Measurements from ENCODE around the gene TTC4. TPM values are rescaled to one million over a fixed set of nuclear protein-coding genes. Genes with fewer than 3 reads are reported as not detected.
A peak's percentile ranks its signal among the peaks of the same experiment; 100 is the strongest.

The TTC4 gene
- total RNA-seq, 2 experiments from 2014 or later, result 7.3 to 7.6 TPM

- Mint-ChIP-seq H3K27ac (peak overlapping the region; percentile 74), H3K9me3 (no peaks in the 10 kb centered on the region), H3K4me1 (ENCODE audit: low read depth) (peaks cover 40% of the 10 kb centered on the region), H3K27me3 (no peaks in the 10 kb centered on the region), H3K4me3 (peak overlapping the region; percentile 93), H3K36me3 (ENCODE audit: low read depth) (peaks cover 42% of the 10 kb centered on the region)
- H3K36me3 ChIP-seq (ENCODE audit: insufficient read depth, low read length), result peaks cover 17% of the 10 kb centered on the region
- peak overlapping the region in 1 of 2 donors; percentile 71 for H3K27ac ChIP-seq (ENCODE audit: low read depth in 1 of 2, low read length in 2 of 2)
- no peaks in the 10 kb centered on the region for H3K27me3 ChIP-seq (ENCODE audit: control insufficient read depth in 1 of 2, insufficient read depth in 2 of 2, low read length in 2 of 2)
- no peak for ATAC-seq (ENCODE audit: poor library complexity)
- H3K4me3 ChIP-seq (ENCODE audit: low read length), result peak overlapping the region; percentile 87
- TF ChIP-seq CTCF (IDR thresholded peaks at IDR 0.05), result no peak
- CTCF ChIA-PET, result interaction anchor here (0.9 to 1.6 kb wide), 2 partner anchors 85 to 757 kb away, joined by 3 to 5 read pairs; no protein-coding TSS in a partner anchor
- intact Hi-C loops (cut with DNase I, micrococcal nuclease), result loop anchor here (1.0 to 10.0 kb wide), 6 partner anchors 47 to 1392 kb away; partner anchors contain the start of genes CYB5RL (in 1 of the 2), IFT25 (in 1 of the 2), LRP8 (in 1 of the 2) and LRRC42 (in 1 of the 2)
- no peak for DNase-seq
- POLR2A ChIA-PET, result interaction anchor here (1.0 to 2.3 kb wide), 4 partner anchors 8 to 771 kb away, joined by 4 to 16 read pairs (median 5); partner anchors contain the start of genes IFT25, LRRC42 and TTC22
- no peaks in the 10 kb centered on the region for H3K9me3 ChIP-seq (ENCODE audit: control insufficient read depth in 1 of 2, insufficient read depth in 1 of 2, low read length in 2 of 2)
- H3K4me1 ChIP-seq (ENCODE audit: insufficient read depth, low read length), result peaks cover 18% of the 10 kb centered on the region
These were observed 812 bp downstream of the TTC4 start for GRCh38 chr1:54716299-54717047.

- DNase-seq (no peak), ATAC-seq (ENCODE audit: poor library complexity) (no peak)
- Histone ChIP-seq H3K27me3 (ENCODE audit: control insufficient read depth in 1 of 2, insufficient read depth in 2 of 2, low read length in 2 of 2) (no peaks in the 10 kb centered on the region), H3K4me1 (ENCODE audit: insufficient read depth, low read length) (peaks cover 1% of the 10 kb centered on the region), H3K9me3 (ENCODE audit: control insufficient read depth in 1 of 2, insufficient read depth in 1 of 2, low read length in 2 of 2) (no peaks in the 10 kb centered on the region), H3K4me3 (ENCODE audit: low read length) (no peak overlapping the region), H3K36me3 (ENCODE audit: insufficient read depth, low read length) (peaks cover 65% of the 10 kb centered on the region), H3K27ac (ENCODE audit: low read depth in 1 of 2, low read length in 2 of 2) (no peak overlapping the region)
- ChIA-PET POLR2A (no interaction called here), CTCF (no interaction called here)
- H3K27ac Mint-ChIP-seq, result no peak overlapping the region
- H3K4me3 Mint-ChIP-seq, result no peak overlapping the region
- H3K27me3 Mint-ChIP-seq, result no peaks in the 10 kb centered on the region
- H3K9me3 Mint-ChIP-seq, result no peaks in the 10 kb centered on the region
- peaks cover 85% of the 10 kb centered on the region for H3K36me3 Mint-ChIP-seq (ENCODE audit: low read depth)
- TF ChIP-seq CTCF (IDR thresholded peaks at IDR 0.05), result no peak
- intact Hi-C loops (cut with DNase I, micrococcal nuclease), result no loop called here
- H3K4me1 Mint-ChIP-seq (ENCODE audit: low read depth), result peaks cover 25% of the 10 kb centered on the region
These were observed 6.1 kb downstream of the TTC4 start for GRCh38 chr1:54721719-54722118.

- H3K27me3 ChIP-seq (ENCODE audit: control insufficient read depth in 1 of 2, insufficient read depth in 2 of 2, low read length in 2 of 2), result no peaks in the 10 kb centered on the region
- peaks cover 75% of the 10 kb centered on the region for H3K36me3 ChIP-seq (ENCODE audit: insufficient read depth, low read length)
- Mint-ChIP-seq H3K36me3 (ENCODE audit: low read depth) (peaks cover 91% of the 10 kb centered on the region), H3K27ac (no peak overlapping the region), H3K4me1 (ENCODE audit: low read depth) (peaks cover 11% of the 10 kb centered on the region), H3K27me3 (no peaks in the 10 kb centered on the region), H3K9me3 (no peaks in the 10 kb centered on the region), H3K4me3 (no peak overlapping the region)
- no peak for TF ChIP-seq CTCF (IDR thresholded peaks at IDR 0.05)
- no peak overlapping the region for H3K4me3 ChIP-seq (ENCODE audit: low read length)
- ATAC-seq (ENCODE audit: poor library complexity), result no peak
- intact Hi-C loops (cut with DNase I, micrococcal nuclease), result no loop called here
- POLR2A ChIA-PET, result interaction anchor here (1.5 kb wide), 1 partner anchor 8 kb away, joined by 5 read pairs; the partner anchor contains the start of gene TTC4
- no peak for DNase-seq
- H3K27ac ChIP-seq (ENCODE audit: low read depth in 1 of 2, low read length in 2 of 2), result no peak overlapping the region
- H3K9me3 ChIP-seq (ENCODE audit: control insufficient read depth in 1 of 2, insufficient read depth in 1 of 2, low read length in 2 of 2), result no peaks in the 10 kb centered on the region
- H3K4me1 ChIP-seq (ENCODE audit: insufficient read depth, low read length), result no peaks in the 10 kb centered on the region
- CTCF ChIA-PET, result no interaction called here
These were observed 8.3 kb downstream of the TTC4 start for GRCh38 chr1:54723985-54724384.

Measured in CD4-positive, alpha-beta T cell (primary cell).